GM19463 (cell line): ENCODE data around the gene NHS.
A peak's percentile ranks its signal among the peaks of the same experiment; 100 is the strongest.
"Not testable (repeated sequence)": the region's sequence is repeated elsewhere in the genome, so short reads cannot be mapped to it uniquely, and the experiment has no call there.

Experiments
- ATAC-seq: cut with Tn5 transposase; IDR thresholded peaks from one replicate; pipeline ENCODE4 v1.9.1; 2021; ENCODE audit warnings: mild to moderate bottlenecking, moderate library complexity; ENCODE audit not compliant: unreplicated experiment

NHS gene

GRCh38 chrX:17488036-17488435 is 113.0 kb downstream of the NHS start:
- no peak for ATAC-seq

GRCh38 chrX:17494216-17494615 is 119.2 kb downstream of the NHS start:
- no peak for ATAC-seq

- ATAC-seq, result no peak
Measured at GRCh38 chrX:17495052-17495451, 120.1 kb downstream of the NHS start.

- ATAC-seq, result no peak
Measured at GRCh38 chrX:17496407-17496806, 121.4 kb downstream of the NHS start.

- ATAC-seq, result no peak
Measured at GRCh38 chrX:17497193-17497592, 122.2 kb downstream of the NHS start.

GRCh38 chrX:17499512-17499911 is 124.5 kb downstream of the NHS start:
- ATAC-seq, result no peak

- ATAC-seq, result no peak
Measured at GRCh38 chrX:17500145-17500579, 125.2 kb downstream of the NHS start.

GRCh38 chrX:17501746-17502145 is 126.7 kb downstream of the NHS start:
- ATAC-seq, result no peak

- not testable (repeated sequence) for ATAC-seq
Measured at GRCh38 chrX:17506352-17506751, 131.4 kb downstream of the NHS start.

- no peak for ATAC-seq
Measured at GRCh38 chrX:17511556-17511955, 136.6 kb downstream of the NHS start.

GRCh38 chrX:17519358-17519757 is 144.4 kb downstream of the NHS start:
- ATAC-seq, result no peak

GRCh38 chrX:17520016-17520615 is 145.1 kb downstream of the NHS start:
- no peak for ATAC-seq

GRCh38 chrX:17521871-17522693 is 147.1 kb downstream of the NHS start:
- ATAC-seq, result no peak

GRCh38 chrX:17525266-17525665 is 150.3 kb downstream of the NHS start:
- no peak for ATAC-seq

GRCh38 chrX:17525762-17526555 is 151.0 kb downstream of the NHS start:
- ATAC-seq, result no peak

GRCh38 chrX:17527135-17527701 is 152.2 kb downstream of the NHS start:
- no peak for ATAC-seq

GRCh38 chrX:17527922-17528321 is 152.9 kb downstream of the NHS start:
- no peak for ATAC-seq

- ATAC-seq, result no peak
Measured at GRCh38 chrX:17529151-17529745, 154.2 kb downstream of the NHS start.

GRCh38 chrX:17531500-17531899 is 156.5 kb downstream of the NHS start:
- ATAC-seq, result no peak

GRCh38 chrX:17535229-17535628 is 160.2 kb downstream of the NHS start:
- ATAC-seq, result peak; percentile 35

- ATAC-seq, result no peak
Measured at GRCh38 chrX:17537723-17538243, 162.8 kb downstream of the NHS start.
